Uterus (tissue), 4 donors: ENCODE measurements around the gene RPA4. TPM values are rescaled to one million over a fixed set of nuclear protein-coding genes. Genes with fewer than 3 reads are reported as not detected.

ENCODE experiments used
- DNase-seq, 2 donors: peaks; one replicate each; pipeline ENCODE4 v3.0.0-alpha.2; 2019 to 2020
- H3K27ac ChIP-seq, 2 donors: fragments of 200-600 bp; sonication (generic); 1 replicate in 1 of 2; 2 replicates in 1 of 2; pipeline ENCODE4 v1.5.1; 2016 to 2018
- H3K27me3 ChIP-seq, 2 donors: fragments of 200-600 bp; sonication (generic); one replicate each; pipeline ENCODE4 v1.5.1; 2018 to 2019; ENCODE audit warnings: control low read depth in 1 of 2
- H3K36me3 ChIP-seq, 2 donors: fragments of 200-600 bp; sonication (generic); one replicate each; pipeline ENCODE4 v1.5.1; 2019; ENCODE audit warnings: control low read depth in 1 of 2
- H3K4me1 ChIP-seq, 2 donors: fragments of 200-600 bp; sonication (generic); one replicate each; pipeline ENCODE4 v1.5.1; 2018 to 2019; ENCODE audit warnings: control low read depth in 1 of 2
- H3K4me3 ChIP-seq, 2 donors: fragments of 200-600 bp; sonication (generic); 1 replicate in 1 of 2; 2 replicates in 1 of 2; pipeline ENCODE4 v1.5.1; 2018 to 2019; ENCODE audit warnings: mild to moderate bottlenecking in 1 of 2
- H3K9me3 ChIP-seq, 2 donors: fragments of 200-600 bp; sonication (generic); one replicate each; pipeline ENCODE4 v1.5.1; 2019; ENCODE audit warnings: control low read depth in 1 of 2
- CTCF ChIP-seq, 4 experiments: fragments of 200-600 bp in 2 of 4; fragments of 450-650 bp in 2 of 4; sonication (generic) in 2 of 4; IDR thresholded peaks; one replicate each; pipeline ENCODE4 v1.5.1; 2016 to 2019; ENCODE audit warnings: antibody characterized with exemption in 4 of 4, mild to moderate bottlenecking in 2 of 4, moderate library complexity in 1 of 4
- POLR2A ChIP-seq, 2 donors: fragments of 450-650 bp; IDR thresholded peaks; one replicate each; pipeline ENCODE4 v1.6.1; 2016; ENCODE audit warnings: antibody characterized with exemption in 2 of 2, mild to moderate bottlenecking in 1 of 2, moderate library complexity in 1 of 2
- intact Hi-C: fragments of 100-400 bp; cut with DNase I; formaldehyde crosslinking; loops from one replicate; pipeline ENCODE4 v1.15.1; 2023; ENCODE audit warnings: low total_unique reads
- total RNA-seq, 4 donors: library from RNA; depleted of rRNA in 3 of 4; stranded (reverse); fragments of >200 nt in 3 of 4; gene quantifications; one replicate each; pipeline versions ENCODE4 v1.1.0 to v1.2.4, GENCODE V29; 2014 to 2023
- donor health status: DM: yes; HTN: yes; CAD: no.

The RPA4 gene
- total RNA-seq, 4 donors from 2014 or later: 1.3 to 3.7 (median 2.2) TPM; not detected in 1

- H3K4me1 ChIP-seq: peaks cover 0 to 8% of the 10 kb centered on the region in 2 donors
- H3K4me3 ChIP-seq: no peak overlapping the region
- H3K36me3 ChIP-seq: no peaks in the 10 kb centered on the region
- no peaks in the 10 kb centered on the region for H3K27me3 ChIP-seq
- H3K9me3 ChIP-seq: no peaks in the 10 kb centered on the region
- intact Hi-C loops: no loop called here
- H3K27ac ChIP-seq: no peak overlapping the region
- no peak for DNase-seq
- TF ChIP-seq POLR2A (IDR thresholded peaks at IDR 0.05): no peak
- no peak for TF ChIP-seq CTCF (IDR thresholded peaks at IDR 0.05)
Measured at GRCh38 chrX:96909291-96909690, 25.6 kb downstream of the RPA4 start.

- Histone ChIP-seq H3K27me3 (no peaks in the 10 kb centered on the region), H3K4me1 (no peaks in the 10 kb centered on the region), H3K9me3 (no peaks in the 10 kb centered on the region), H3K27ac (no peak overlapping the region), H3K36me3 (no peaks in the 10 kb centered on the region), H3K4me3 (no peak overlapping the region)
- intact Hi-C loops: no loop called here
- TF ChIP-seq CTCF (IDR thresholded peaks at IDR 0.05) (no peak), POLR2A (IDR thresholded peaks at IDR 0.05) (no peak)
- DNase-seq: no peak
Measured at GRCh38 chrX:96918864-96919263, 35.2 kb downstream of the RPA4 start.

- H3K27me3 ChIP-seq: no peaks in the 10 kb centered on the region
- no peaks in the 10 kb centered on the region for H3K36me3 ChIP-seq
- H3K4me1 ChIP-seq: no peaks in the 10 kb centered on the region
- H3K4me3 ChIP-seq: no peak overlapping the region
- no peak for DNase-seq
- no peaks in the 10 kb centered on the region for H3K9me3 ChIP-seq
- no peak overlapping the region for H3K27ac ChIP-seq
- intact Hi-C loops: no loop called here
- TF ChIP-seq POLR2A (IDR thresholded peaks at IDR 0.05) (no peak), CTCF (IDR thresholded peaks at IDR 0.05) (no peak)
Measured at GRCh38 chrX:96919672-96920071, 36.0 kb downstream of the RPA4 start.

- no peak for TF ChIP-seq CTCF (IDR thresholded peaks at IDR 0.05)
- TF ChIP-seq POLR2A (IDR thresholded peaks at IDR 0.05): no peak
- intact Hi-C loops: no loop called here
- H3K4me1 ChIP-seq: no peaks in the 10 kb centered on the region
- no peak overlapping the region for H3K4me3 ChIP-seq
- no peak overlapping the region for H3K27ac ChIP-seq
- no peak for DNase-seq
- no peaks in the 10 kb centered on the region for H3K27me3 ChIP-seq
- H3K36me3 ChIP-seq: no peaks in the 10 kb centered on the region
- H3K9me3 ChIP-seq: no peaks in the 10 kb centered on the region
Measured at GRCh38 chrX:96924581-96924980, 40.9 kb downstream of the RPA4 start.

- Histone ChIP-seq H3K4me3 (no peak overlapping the region), H3K4me1 (no peaks in the 10 kb centered on the region), H3K9me3 (no peaks in the 10 kb centered on the region), H3K27ac (no peak overlapping the region), H3K36me3 (no peaks in the 10 kb centered on the region), H3K27me3 (no peaks in the 10 kb centered on the region)
- intact Hi-C loops: no loop called here
- DNase-seq: no peak
- TF ChIP-seq POLR2A (IDR thresholded peaks at IDR 0.05) (no peak), CTCF (IDR thresholded peaks at IDR 0.05) (no peak)
Measured at GRCh38 chrX:96929036-96929435, 45.3 kb downstream of the RPA4 start.

Other genes with a start within 250 kb of the RPA4 start
- 10 to 100 TPM; 16.7 to 41.5 (median 30.3) TPM for gene DIAPH2, start 199.1 kb upstream of the RPA4 start, total RNA-seq